ENCODE data around the gene GPR151. TPM values are rescaled to one million over a fixed set of nuclear protein-coding genes. Genes with fewer than 3 reads are reported as not detected.

The GPR151 gene
- total RNA-seq, 1 experiment from 2014 or later = not detected

Small RNAs within 50 kb of the gene (small RNA-seq; reads per million reads assigned to genes)
- 0 reads per million in 2 experiments for gene RF02271

Other genes with a start within 250 kb of the GPR151 start
- gene POU4F3, start 177.4 kb downstream of the GPR151 start, total RNA-seq (2014; rRNA removed; shearing (Covaris generic)) = not detected in 2 replicates
- 75.6 and 94.8 TPM in 2 replicates for gene TCERG1, start 68.9 kb downstream of the GPR151 start, total RNA-seq (2014; rRNA removed; shearing (Covaris generic))

All from NCI-H460 (cell line).